GM12874 (cell line): ENCODE results near the gene RASSF10.

Experiments used
- TF ChIP-seq, protein P1 (sequence below): IDR thresholded peaks from 2 replicates; pipeline ENCODE4 v1.5.1; 2011; ENCODE audit warnings: low read depth, mild to moderate bottlenecking, control low read depth, low read length, moderate library complexity; ENCODE audit not compliant: insufficient read depth

The RASSF10 gene

DNA sequence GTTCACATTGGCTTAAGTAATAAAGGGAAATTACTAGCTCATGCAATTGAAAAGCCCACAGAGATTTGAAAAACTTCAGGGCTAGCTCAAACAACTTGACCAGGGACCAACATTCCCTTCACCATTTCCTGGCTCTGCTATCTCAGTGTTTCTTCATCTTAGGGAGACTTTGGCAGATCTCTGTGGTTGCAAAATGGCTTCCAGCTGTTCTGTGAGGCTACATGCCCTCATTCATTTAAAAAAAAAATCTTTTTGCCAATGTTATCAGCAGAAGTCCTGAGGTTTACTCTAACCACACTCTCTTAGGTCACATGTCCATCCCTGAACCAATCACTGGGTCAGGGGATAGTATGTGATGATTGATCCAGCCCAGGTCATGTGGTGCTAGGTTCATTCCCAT is 13.9 kb upstream of the RASSF10 start:
- TF ChIP-seq, protein P1, sequence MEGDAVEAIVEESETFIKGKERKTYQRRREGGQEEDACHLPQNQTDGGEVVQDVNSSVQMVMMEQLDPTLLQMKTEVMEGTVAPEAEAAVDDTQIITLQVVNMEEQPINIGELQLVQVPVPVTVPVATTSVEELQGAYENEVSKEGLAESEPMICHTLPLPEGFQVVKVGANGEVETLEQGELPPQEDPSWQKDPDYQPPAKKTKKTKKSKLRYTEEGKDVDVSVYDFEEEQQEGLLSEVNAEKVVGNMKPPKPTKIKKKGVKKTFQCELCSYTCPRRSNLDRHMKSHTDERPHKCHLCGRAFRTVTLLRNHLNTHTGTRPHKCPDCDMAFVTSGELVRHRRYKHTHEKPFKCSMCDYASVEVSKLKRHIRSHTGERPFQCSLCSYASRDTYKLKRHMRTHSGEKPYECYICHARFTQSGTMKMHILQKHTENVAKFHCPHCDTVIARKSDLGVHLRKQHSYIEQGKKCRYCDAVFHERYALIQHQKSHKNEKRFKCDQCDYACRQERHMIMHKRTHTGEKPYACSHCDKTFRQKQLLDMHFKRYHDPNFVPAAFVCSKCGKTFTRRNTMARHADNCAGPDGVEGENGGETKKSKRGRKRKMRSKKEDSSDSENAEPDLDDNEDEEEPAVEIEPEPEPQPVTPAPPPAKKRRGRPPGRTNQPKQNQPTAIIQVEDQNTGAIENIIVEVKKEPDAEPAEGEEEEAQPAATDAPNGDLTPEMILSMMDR, result no peak

DNA sequence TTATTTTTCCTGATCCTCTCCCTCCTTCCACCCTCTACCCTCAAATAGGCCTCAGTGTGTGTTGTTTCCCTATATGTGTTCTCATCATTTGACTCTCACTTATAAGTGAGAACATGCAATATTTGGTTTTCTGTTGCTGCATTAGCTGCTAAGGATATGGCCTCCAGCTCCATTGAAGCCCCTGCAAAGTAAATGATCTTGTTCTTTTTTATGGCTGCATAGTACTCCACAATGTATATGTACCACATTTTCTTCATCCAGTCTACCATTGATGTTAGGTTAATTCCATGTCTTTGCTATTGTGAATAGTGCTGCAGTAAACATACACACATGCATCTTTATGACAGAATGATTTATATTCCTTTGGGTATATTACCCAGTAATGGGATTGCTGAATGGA is 13.3 kb upstream of the RASSF10 start:
- TF ChIP-seq, protein P1, result no peak

DNA sequence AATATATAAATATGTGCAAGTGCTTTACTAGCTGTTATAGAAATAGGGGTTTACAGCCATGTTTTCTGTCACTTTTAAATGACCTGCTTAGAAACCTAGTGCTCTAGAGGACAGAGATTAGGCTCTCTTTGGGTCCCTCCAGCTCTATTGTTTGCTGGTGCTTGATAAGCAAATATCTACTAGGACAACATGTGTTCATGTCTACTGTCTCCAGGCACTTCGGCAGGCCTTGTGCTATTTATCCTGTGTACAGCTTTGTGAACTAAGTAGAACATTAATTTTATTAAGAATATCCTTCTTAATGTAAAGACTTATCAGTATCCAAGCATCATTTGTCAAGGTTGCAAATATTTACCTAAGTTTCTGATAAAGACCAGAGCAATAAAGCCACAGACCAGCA is 11.9 kb upstream of the RASSF10 start:
- TF ChIP-seq, protein P1, result no peak

DNA sequence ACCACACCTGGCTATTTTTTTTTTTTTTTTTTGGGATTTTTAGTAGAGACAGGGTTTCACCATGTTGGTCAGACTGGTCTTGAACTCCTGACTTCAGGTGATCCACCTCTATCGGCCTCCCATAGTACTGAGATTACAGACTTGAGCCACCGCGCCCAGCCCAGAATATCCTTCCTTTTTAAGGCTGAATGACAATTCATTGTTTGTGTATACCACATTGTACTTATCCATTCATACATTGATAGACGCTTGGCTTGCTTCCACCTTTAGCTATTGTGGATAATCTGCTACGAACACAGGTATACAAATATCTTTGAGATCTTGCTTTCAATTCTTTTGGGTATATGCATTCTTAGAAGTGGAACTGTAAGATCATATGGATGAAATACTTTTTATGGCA is 10.8 kb upstream of the RASSF10 start:
- TF ChIP-seq, protein P1, result no peak

DNA sequence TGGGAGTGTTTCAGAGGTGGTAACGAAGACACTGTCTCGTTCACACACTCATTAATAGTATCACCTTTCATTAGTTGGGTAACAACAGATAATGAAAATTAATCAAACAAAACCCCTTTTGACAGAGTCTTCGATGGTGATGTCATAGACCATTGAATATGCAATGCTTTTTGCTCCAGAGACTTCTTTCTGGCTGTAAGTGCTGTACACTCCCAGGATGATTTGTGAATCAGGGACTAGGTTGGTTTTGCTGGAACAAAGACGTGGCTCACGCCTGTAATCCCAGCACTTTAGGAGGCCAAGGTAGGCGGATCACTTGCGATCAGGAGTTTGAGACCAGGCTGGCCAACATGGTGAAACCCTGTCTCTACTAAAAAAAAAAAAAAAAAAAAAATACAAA is 9.5 kb upstream of the RASSF10 start:
- TF ChIP-seq, protein P1, result no peak

DNA sequence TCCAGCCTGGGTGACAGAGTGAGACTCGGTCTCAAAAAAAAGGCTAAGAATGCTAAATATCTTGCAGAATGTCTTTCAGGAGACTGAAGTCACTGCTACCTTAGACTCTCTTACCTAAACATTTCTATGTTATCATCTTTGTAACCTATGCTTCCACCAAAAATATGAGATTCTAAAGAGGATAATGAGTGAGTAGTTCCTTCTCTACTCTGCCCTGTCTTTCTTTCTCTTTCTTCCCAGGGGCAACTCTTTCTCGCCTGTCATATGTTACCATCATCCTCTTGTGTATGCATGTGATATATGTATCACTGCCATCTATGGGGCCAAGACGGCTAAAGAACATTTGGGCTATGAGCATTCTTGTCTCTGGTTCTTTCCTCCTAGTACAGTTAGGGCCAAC is 9.0 kb upstream of the RASSF10 start:
- TF ChIP-seq, protein P1, result no peak

DNA sequence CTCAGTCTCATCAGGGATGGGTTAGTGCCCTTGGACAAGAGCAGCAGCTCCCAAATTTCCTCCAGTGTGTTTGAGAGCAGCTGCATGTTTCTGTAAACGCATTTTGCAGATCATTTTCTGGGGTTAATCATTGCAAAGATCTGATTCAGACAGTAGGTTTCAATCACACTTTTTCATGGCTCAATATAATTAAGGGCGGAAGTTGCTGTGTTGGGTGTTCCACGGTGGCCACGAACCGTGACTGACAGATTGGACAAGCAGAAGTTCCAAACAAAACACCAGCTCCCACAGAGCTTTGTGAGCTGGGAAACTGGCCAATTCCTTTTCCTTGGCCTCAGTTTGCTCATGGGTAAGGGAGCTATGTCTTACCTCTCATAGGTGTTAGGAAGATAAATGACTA is 8.4 kb upstream of the RASSF10 start:
- TF ChIP-seq, protein P1, result no peak

DNA sequence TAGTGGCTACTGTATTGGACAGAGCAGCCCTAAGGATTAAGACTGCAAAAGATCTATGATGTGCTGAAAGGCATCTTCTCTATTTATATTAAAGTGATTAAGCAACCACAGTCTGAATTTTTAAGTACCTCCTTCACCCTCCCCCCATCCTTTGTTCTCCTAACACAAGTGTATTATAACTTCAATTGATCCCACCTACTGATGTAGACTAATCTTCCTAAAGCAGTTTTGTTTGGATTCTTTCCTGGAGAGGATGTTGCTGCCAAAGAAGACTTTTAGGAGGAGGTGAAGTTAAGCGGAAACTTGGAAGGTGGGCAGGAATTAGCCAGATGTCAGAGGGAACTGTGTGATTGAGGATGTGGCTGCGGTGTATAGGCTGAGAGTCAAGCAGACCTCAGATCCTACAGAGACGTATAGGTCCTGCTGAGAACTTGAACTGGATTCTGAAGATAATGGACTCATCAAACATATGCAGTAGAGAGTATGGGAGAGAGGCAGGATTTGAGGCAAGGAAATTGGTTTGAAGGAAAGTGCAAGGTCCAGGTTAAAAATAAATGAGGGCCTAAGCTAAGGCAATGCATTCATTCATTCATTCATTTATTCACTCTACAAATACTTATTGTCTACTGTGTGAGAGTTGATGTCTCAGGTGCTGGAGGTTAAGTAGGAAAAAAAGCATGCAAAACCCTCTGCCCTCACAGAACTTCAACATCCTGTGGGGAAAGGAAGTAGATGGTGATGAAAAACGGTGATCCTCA is 5.2 kb upstream of the RASSF10 start:
- TF ChIP-seq, protein P1, result no peak
